WERI-Rb-1 (cell line): ENCODE results near the gene COG8.

Experiments
- DNase-seq: peaks from one replicate; pipeline ENCODE4 v3.0.0-alpha.2; 2020
- H3K27ac ChIP-seq: fragments of 250-450 bp; sonication (Bioruptor Pico); 2 replicates; pipeline ENCODE4 v1.5.1; 2020; ENCODE audit warnings: mild to moderate bottlenecking, moderate library complexity
- H3K27me3 ChIP-seq: fragments of 250-450 bp; sonication (Bioruptor Pico); 2 replicates; pipeline ENCODE4 v1.5.1; 2021; ENCODE audit warnings: mild to moderate bottlenecking, low read depth, moderate library complexity; ENCODE audit not compliant: insufficient read depth, severe bottlenecking
- H3K36me3 ChIP-seq: fragments of 250-450 bp; sonication (Bioruptor Pico); 2 replicates; pipeline ENCODE4 v1.5.1; 2020; ENCODE audit warnings: mild to moderate bottlenecking, moderate library complexity
- H3K4me3 ChIP-seq: 2 replicates; pipeline ENCODE4 v1.5.1; 2011; ENCODE audit warnings: low read depth, mild to moderate bottlenecking, control low read depth, low read length
- H3K9me3 ChIP-seq: fragments of 250-450 bp; sonication (Bioruptor Pico); 2 replicates; pipeline ENCODE4 v1.5.1; 2021; ENCODE audit warnings: mild to moderate bottlenecking, moderate library complexity; ENCODE audit not compliant: severe bottlenecking
- TF ChIP-seq, protein P1 (sequence below): IDR thresholded peaks from 2 replicates; pipeline ENCODE4 v1.5.1; 2011; ENCODE audit warnings: low read depth, mild to moderate bottlenecking, control low read depth, inconsistent platforms, low read length

Gene COG8

DNA sequence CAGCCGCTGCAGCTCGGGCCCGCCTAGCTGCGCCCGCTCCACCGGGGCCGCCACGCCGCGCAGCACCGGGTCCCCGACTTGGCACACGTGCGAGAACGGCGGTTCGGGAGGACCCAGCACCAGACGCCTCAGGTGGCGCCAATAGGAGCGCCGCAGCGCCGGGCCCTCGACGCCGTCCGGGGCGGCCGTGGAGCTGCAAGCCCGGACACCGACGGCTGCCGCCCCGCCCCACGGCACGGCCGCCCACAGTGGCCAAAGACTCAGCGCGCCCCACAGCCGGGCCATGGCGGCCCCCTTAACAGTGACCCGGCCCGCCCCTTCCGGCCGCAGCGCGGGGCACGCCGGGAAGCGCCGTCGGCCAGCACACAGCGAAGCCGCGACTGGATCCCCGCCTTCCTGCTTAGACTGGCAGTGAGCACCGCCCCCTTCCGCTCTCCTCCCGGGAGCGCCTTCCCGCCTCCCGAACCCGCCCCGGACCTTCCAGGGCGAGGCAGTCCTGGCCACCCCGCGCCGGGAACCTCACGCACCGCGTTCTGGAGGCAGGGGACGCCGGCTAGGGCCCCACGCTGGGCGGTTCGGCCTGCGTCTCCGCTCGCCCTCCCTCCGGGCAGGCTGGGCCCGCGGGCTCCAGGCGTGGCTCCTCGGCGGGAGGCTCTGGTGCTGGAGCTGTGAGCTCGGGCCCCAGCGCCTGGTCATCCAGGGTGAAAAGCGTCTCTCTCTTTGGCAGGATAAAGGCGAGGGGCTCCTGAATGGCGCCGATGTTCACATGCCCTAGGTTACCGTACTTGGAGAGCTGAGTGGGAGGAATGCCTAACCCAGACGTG is 8.9 kb downstream of the COG8 start, which contains the start of gene PDF:
Gene PDF, minus strand, starts transcription at position 303 of the 824 bp plus-strand sequence. Its CDS starts 18 bp downstream, at position 285.
- TF ChIP-seq, protein P1, sequence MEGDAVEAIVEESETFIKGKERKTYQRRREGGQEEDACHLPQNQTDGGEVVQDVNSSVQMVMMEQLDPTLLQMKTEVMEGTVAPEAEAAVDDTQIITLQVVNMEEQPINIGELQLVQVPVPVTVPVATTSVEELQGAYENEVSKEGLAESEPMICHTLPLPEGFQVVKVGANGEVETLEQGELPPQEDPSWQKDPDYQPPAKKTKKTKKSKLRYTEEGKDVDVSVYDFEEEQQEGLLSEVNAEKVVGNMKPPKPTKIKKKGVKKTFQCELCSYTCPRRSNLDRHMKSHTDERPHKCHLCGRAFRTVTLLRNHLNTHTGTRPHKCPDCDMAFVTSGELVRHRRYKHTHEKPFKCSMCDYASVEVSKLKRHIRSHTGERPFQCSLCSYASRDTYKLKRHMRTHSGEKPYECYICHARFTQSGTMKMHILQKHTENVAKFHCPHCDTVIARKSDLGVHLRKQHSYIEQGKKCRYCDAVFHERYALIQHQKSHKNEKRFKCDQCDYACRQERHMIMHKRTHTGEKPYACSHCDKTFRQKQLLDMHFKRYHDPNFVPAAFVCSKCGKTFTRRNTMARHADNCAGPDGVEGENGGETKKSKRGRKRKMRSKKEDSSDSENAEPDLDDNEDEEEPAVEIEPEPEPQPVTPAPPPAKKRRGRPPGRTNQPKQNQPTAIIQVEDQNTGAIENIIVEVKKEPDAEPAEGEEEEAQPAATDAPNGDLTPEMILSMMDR: no peak
- H3K4me3 ChIP-seq: peak within 1 kb of the TSS; percentile 40
- H3K27ac ChIP-seq: peak within 1 kb of the TSS; percentile 92
- H3K9me3 ChIP-seq: no peaks in the 10 kb centered on the region
- H3K36me3 ChIP-seq: peaks cover 84% of the 10 kb centered on the region
- peak; percentile 96 for DNase-seq
- no peaks in the 10 kb centered on the region for H3K27me3 ChIP-seq

DNA sequence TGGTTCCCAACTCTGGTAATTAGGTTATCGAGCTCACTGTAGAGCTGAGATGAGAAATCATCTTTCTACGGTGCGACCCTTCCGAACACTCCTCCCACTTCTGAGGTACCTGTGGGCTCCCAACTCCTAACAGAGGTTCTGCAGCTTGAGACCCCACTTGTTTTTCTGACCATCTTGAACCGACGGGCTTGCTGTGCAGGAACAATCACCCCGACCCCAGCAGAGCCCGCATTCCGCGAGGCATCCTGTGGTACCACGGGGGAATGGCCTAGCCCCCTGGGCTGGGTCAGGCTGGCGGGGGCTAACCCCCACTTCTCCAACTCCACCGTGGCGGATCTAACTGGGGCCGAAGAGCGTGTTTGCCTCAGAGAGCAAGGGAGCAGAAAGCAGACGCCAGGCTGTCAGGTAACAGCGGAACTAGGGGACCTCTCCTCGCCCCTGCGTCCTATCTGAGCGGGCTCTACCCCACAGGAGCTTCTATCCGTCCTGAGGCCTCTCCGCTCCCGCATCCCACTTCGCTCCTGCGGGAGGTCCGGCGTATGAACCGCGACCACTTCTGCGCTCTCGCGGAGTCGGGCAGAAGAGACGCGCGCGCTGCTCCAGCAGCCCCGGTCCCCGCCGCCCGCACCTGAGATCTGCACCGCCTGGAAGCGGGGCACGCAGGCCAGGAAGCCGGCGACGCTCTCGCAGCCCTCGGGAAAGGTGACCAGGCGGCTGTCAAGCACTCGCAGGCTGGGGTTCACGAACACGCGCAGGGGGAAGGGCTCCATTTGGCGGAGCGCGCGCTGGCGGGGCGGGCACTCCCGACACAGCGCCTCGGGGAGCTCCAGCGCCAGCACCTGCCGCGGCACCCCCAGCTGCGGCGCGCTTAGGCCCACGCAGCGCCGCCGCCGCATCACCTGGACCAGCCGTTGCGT is 9.7 kb downstream of the COG8 start:
- H3K36me3 ChIP-seq: peaks cover 84% of the 10 kb centered on the region
- no peak for DNase-seq
- H3K27ac ChIP-seq: peak overlapping the region; percentile 92
- H3K9me3 ChIP-seq: no peaks in the 10 kb centered on the region
- peak overlapping the region; percentile 40 for H3K4me3 ChIP-seq
- TF ChIP-seq, protein P1: no peak
- H3K27me3 ChIP-seq: no peaks in the 10 kb centered on the region

DNA sequence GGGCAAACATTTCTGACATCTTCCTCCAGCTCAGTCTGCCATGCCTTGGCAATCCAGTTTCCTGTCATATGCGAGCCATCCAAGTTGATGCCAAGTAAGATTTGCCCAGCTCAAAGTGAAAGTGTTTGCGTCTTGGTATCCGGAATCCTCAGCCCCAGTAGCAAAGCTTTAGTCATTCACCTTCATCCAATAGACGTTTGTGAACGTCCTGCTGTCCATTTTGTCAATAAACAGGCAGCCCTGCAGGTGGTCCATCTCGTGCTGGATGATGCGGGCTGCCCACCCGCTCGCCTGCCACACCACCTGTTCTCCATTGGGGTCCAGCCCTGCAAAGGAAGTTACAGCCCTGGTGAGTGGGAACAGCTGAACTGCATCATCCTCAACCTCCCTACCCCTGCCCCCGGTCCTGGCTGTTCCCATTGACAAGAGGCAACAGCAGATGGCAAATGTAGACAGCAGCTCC is 10.5 kb downstream of the COG8 start:
- H3K9me3 ChIP-seq: no peaks in the 10 kb centered on the region
- peaks cover 84% of the 10 kb centered on the region for H3K36me3 ChIP-seq
- DNase-seq: no peak
- H3K27ac ChIP-seq: no peak overlapping the region
- no peaks in the 10 kb centered on the region for H3K27me3 ChIP-seq
- no peak overlapping the region for H3K4me3 ChIP-seq
- TF ChIP-seq, protein P1: no peak

DNA sequence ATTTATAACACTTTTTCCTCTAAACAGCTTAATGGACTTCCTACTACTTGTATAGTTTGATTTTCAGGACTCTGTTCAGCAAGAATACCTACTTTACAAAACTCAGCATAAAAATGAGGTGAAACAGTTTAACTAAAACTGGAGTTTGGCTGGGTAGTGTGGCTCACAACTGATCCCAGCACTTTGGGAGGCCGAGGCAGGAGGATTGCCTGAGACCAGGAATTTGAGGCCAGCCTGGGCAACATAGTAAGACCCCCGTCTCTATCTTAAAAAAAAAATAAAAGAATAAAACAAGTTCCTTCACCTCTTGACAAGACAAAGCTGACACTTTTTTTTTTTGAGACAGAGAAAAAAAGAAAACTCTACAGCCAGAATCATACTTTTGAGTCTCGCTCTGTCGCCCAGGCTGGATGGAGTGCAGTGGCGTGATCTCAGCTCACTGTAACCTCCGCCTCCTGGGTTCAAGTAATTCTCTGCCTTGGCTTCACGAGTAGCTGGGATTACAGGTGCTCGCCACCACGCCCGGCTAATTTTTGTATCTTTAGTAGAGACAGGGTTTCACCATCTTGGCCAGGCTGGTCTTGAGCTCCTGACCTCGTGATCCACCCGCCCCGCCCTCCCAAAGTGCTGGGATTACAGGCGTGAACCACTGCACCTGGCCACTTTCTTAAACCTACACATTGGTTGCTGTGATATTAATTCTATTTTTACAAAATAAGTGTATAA is 11.6 kb downstream of the COG8 start:
- TF ChIP-seq, protein P1: no peak
- H3K4me3 ChIP-seq: no peak overlapping the region
- H3K27ac ChIP-seq: no peak overlapping the region
- H3K27me3 ChIP-seq: no peaks in the 10 kb centered on the region
- no peak for DNase-seq
- H3K9me3 ChIP-seq: no peaks in the 10 kb centered on the region
- peaks cover 84% of the 10 kb centered on the region for H3K36me3 ChIP-seq

DNA sequence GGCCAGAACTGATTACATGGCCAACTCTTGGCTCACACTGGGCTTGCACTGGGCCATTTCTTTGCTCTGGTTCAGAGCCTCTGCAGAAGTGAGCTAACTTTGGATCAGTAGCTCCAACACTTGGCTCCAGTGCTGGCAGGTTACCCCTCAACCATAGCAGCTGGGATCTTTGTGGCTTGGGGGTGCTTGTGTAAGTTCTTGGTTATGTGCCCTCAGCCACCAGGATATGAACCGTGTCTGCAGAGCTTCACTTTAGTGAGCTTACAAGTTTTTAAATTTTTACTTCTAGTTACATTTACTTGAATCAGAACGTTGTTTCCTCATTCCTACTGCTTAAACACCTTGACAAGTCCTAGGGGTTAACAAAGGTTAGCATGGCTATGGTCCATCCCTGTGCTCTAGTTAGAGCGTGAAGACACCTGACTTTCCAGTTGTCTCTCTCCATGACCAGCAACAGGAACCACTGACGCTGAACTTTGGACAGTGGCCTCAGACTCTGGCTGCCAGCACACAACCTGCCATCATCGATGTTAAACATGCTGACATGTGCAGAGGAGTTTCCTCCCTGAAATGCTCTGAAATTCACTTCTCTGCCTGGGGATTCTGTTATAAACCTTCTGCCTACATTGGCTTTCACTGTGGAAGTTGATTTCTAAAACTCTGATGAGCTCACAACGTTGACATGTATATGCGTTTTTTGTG is 13.0 kb downstream of the COG8 start:
- H3K4me3 ChIP-seq: no peak overlapping the region
- peaks cover 85% of the 10 kb centered on the region for H3K36me3 ChIP-seq
- H3K9me3 ChIP-seq: no peaks in the 10 kb centered on the region
- H3K27me3 ChIP-seq: no peaks in the 10 kb centered on the region
- H3K27ac ChIP-seq: no peak overlapping the region
- DNase-seq: no peak
- TF ChIP-seq, protein P1: no peak
